HG03095 (cell line): ENCODE results near the gene CREB3L1.
"Not testable (repeated sequence)": the region's sequence is repeated elsewhere in the genome, so short reads cannot be mapped to it uniquely, and the experiment has no call there.

Experiments used
- ATAC-seq: cut with Tn5 transposase; IDR thresholded peaks from one replicate; pipeline ENCODE4 v1.9.1; 2021; ENCODE audit warnings: moderate library complexity; ENCODE audit not compliant: unreplicated experiment

CREB3L1 gene

GRCh38 chr11:46295312-46296058 is 18.0 kb downstream of the CREB3L1 start:
- no peak for ATAC-seq

DNA sequence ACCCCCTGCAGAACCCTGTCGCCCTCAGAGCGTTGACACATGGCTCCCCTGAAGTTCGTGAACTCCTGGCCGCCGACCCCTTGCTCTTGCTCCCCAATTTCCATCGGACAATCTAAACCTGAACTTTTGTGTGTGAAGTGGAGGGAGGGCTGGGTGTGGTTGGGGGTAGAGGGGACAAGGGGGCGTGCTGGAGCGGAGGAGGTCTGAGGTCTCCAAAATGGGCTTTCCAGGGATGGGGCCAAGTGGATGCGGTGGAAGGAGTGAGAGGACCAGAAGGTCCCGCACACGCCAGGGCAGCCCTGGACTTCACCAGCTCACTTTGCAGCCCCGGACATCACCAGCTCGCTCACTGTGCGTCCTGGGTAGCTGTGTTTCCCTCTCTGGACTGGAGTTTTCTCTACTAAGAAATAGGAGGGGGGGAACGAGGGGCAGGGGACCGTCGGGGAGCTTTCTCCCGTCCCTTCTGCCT is 18.6 kb downstream of the CREB3L1 start:
- no peak for ATAC-seq

- no peak for ATAC-seq
Measured at GRCh38 chr11:46296528-46297448, 19.3 kb downstream of the CREB3L1 start.

- ATAC-seq: no peak
Measured at GRCh38 chr11:46298699-46299433, 21.4 kb downstream of the CREB3L1 start.

- no peak for ATAC-seq
Measured at GRCh38 chr11:46299451-46299961, 22.0 kb downstream of the CREB3L1 start.

GRCh38 chr11:46300270-46300669 is 22.8 kb downstream of the CREB3L1 start:
- ATAC-seq: no peak

- ATAC-seq: peak; percentile 69
Measured at GRCh38 chr11:46302866-46303265, 25.4 kb downstream of the CREB3L1 start.

- ATAC-seq: not testable (repeated sequence)
Measured at GRCh38 chr11:46304036-46304435, 26.6 kb downstream of the CREB3L1 start.

DNA sequence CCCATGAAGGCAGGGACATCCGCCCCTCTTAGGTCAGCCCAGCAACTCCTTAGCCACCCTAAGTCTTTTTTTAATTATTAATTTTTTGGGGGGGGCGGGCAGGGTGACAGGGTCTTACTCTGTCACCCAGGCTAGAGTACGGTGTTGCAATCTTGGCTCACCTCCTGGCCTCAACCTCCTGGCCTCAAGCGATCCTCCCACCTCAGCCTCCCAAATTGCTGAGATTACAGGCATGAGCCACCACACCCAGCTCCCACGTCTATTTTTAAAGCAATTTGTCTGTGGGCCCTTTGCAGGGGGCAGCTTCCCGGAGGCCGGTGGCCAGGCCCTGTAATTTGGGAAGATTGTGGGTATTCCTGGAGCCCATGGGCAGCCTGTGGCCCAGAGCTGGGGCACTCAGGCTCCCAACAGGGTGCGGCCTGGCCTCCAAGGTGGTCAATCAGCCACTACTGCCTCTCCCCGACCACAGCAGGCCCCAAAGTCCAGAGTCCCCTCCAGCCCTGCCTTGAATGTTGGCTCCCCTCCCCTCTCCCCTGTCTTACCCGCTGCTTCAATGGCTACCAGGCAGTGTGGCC is 27.2 kb downstream of the CREB3L1 start:
- no peak for ATAC-seq

GRCh38 chr11:46305295-46305694 is 27.8 kb downstream of the CREB3L1 start:
- ATAC-seq: no peak

GRCh38 chr11:46306296-46306853 is 28.9 kb downstream of the CREB3L1 start:
- no peak for ATAC-seq

GRCh38 chr11:46307369-46307768 is 29.9 kb downstream of the CREB3L1 start:
- ATAC-seq: no peak

- no peak for ATAC-seq
Measured at GRCh38 chr11:46307785-46308341, 30.4 kb downstream of the CREB3L1 start.

DNA sequence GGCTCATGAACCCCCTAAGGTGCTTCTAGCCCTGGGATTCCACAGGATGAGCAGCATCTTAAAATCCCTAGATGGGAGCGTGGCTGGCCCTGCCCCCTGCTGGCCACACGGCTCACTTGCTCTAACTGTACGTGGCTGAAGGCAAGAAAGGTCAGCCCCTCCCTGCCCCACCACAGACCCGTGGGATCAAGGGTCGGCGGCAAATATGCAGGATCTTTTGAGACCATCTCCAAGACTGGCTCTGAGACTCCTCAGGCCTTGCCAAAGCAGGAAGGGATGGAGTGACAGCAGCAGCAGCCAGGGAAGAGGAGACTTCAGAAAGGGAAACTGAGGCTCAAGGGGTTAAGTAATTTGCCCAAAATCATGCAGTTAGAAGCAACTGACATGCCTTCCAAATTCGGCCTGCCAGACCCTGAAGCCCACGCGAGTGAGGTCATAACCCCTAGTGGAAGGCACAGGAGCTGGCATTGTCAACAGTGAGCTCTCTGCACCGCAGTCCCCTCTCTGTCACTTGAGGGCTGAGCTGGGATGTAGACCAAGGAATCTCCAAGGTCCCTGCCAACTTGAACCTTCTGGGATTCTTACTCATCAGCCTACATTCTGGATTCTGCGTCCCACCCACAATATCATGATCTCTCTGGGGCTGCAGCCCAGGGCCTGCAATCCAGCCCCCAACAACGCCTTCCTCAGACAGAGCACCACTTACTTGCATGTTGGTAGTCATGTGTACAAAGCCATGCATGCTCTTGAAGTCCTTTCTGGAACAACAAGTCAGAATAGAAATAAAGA is 31.4 kb downstream of the CREB3L1 start:
- peak; percentile 62 for ATAC-seq

DNA sequence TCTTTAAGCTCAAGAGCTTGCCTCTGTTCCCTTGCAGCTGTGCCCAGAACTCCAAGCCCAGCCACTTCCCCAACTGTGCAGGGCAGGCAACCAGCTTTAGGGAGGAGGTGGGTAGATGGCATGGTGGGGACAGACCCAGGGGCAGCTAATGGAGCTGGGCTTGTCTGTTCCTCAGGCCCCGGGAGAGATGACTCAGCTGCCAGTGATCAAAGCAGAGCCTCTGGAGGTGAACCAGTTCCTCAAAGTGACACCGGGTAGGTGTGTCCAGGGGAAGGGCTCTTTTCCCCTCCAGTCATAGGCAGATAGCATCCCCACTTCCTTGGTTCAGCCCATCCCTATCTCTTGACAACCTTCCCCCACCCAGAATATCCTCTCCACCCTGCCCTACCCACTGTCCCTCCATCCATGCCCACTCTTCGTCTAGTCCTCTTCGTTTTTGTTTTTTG is 32.4 kb downstream of the CREB3L1 start:
- ATAC-seq: peak; percentile 56

DNA sequence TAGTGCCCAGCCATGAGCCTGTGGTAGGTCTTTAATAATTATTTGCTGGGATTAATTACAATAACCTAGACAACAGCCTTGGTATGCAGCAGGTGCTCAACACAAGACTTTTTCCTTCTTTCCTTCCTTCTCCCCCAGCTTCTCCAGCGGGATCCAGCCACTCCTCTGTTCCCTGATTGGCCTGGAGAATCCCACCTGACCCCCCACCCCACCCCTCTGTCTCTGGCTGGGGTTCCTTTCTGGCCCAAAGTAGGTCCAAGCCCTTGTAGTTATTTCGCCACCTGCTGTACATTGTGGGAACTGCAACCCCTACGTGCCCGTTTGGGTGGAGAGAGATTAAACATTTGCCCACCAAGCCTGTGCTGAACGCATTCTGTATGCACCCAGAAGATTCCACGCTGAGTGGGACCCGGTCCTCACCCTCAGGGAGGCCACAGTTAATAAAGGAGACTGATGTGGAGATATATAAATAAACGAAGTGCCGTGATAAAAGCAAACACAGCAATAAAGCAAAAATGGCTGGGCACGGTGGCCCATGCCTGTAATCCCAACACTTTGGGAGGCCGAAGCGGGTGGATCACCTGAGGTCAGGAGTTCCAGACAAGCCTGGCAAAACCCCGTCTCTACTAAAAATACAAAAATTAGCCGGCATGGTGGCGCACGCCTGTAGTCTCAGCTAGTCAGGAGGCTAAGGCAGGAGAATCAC is 37.7 kb downstream of the CREB3L1 start:
- no peak for ATAC-seq

DNA sequence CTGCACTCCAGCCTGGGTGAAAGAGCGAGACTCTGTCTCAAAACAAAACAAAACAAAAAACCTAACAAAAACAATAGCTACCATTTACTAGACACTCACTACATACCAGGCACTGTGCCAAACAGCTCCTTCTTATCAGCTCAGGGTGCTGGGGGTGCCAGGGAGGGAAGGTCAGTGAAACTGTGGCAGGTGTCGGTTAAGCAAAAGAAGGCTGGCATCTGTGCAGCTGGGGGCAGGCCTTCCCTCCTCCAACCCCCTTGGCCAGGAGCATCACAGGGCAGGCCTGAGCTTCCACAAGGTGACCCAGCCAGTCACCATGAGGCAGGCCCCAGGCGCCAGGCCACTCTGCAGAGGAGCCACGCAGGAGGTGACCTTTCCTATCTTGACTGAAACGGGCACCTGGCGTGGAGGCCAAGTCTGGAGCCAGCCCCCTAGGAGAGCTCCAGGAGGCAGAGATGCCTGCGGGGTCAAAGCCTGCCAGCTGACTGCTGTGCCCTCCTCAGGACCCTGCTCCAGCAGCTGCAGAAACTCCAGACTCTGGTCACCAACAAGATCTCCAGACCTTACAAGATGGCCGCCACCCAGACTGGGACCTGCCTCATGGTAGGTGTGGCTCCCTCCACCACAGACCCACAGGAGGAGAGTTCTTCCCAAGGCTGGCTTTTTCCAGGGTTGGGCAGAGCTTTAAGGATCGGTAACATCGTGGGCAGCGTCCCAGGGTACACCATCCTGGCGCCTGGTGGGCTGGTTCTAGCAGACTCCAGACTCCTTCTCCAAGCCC is 38.5 kb downstream of the CREB3L1 start:
- no peak for ATAC-seq

DNA sequence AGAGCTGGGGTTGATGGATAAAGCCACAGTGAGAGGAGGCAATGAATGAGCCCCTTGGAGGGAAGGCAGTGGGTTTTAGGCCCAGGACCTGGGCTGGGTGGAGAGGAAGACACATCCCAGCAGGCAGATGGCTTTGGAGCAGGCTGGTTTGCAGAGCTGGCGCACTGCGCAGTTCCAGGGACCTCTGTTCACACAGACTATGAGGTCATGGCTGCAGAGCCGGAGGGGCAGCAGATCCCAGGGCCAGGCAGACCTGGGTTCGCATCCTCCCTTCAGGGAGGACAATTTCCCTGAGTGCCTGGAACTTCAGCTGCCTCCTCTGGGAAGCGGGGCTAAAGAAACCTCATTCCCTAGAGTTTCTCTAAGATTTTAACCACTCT is 41.6 kb downstream of the CREB3L1 start:
- ATAC-seq: no peak
